ENCODE data around the gene SLC25A39. TPM values are rescaled to one million over a fixed set of nuclear protein-coding genes. Genes with fewer than 3 reads are reported as not detected.

SLC25A39 gene
- total RNA-seq, 1 donor from 2014 or later, result 137 TPM

GRCh38 chr17:44279666-44280391 is 44.8 kb downstream of the SLC25A39 start:
- Mint-ChIP-seq H3K27ac (no peak overlapping the region), H3K9me3 (no peaks in the 10 kb centered on the region), H3K4me3 (no peak overlapping the region), H3K27me3 (peaks cover 10% of the 10 kb centered on the region), H3K36me3 (no peaks in the 10 kb centered on the region), H3K4me1 (ENCODE audit: unreplicated experiment) (no peaks in the 10 kb centered on the region)
- DNase-seq (ENCODE audit: extremely low spot score, unreplicated experiment), result no peak
- TF ChIP-seq CTCF (conservative IDR thresholded peaks at IDR 0.05), result no peak

- Mint-ChIP-seq H3K27ac (no peak overlapping the region), H3K36me3 (no peaks in the 10 kb centered on the region), H3K4me3 (no peak overlapping the region), H3K27me3 (peaks cover 10% of the 10 kb centered on the region), H3K9me3 (no peaks in the 10 kb centered on the region), H3K4me1 (ENCODE audit: unreplicated experiment) (no peaks in the 10 kb centered on the region)
- no peak for DNase-seq (ENCODE audit: extremely low spot score, unreplicated experiment)
- no peak for TF ChIP-seq CTCF (conservative IDR thresholded peaks at IDR 0.05)
Observed at GRCh38 chr17:44279346-44279665, 45.3 kb downstream of the SLC25A39 start.

GRCh38 chr17:44277976-44278375 is 46.6 kb downstream of the SLC25A39 start:
- no peak for TF ChIP-seq CTCF (conservative IDR thresholded peaks at IDR 0.05)
- no peak for DNase-seq (ENCODE audit: extremely low spot score, unreplicated experiment)
- Mint-ChIP-seq H3K27me3 (peaks cover 14% of the 10 kb centered on the region), H3K4me1 (ENCODE audit: unreplicated experiment) (no peaks in the 10 kb centered on the region), H3K36me3 (no peaks in the 10 kb centered on the region), H3K9me3 (no peaks in the 10 kb centered on the region), H3K4me3 (no peak overlapping the region), H3K27ac (no peak overlapping the region)

- DNase-seq (ENCODE audit: extremely low spot score, unreplicated experiment), result no peak
- no peak for TF ChIP-seq CTCF (conservative IDR thresholded peaks at IDR 0.05)
- Mint-ChIP-seq H3K36me3 (no peaks in the 10 kb centered on the region), H3K27me3 (peaks cover 31% of the 10 kb centered on the region), H3K4me1 (ENCODE audit: unreplicated experiment) (peaks cover 2% of the 10 kb centered on the region), H3K9me3 (no peaks in the 10 kb centered on the region), H3K27ac (no peak overlapping the region), H3K4me3 (no peak overlapping the region)
Observed at GRCh38 chr17:44273607-44274006, 51.0 kb downstream of the SLC25A39 start.

- DNase-seq (ENCODE audit: extremely low spot score, unreplicated experiment), result no peak
- H3K4me3 Mint-ChIP-seq, result no peak overlapping the region
- H3K27ac Mint-ChIP-seq, result no peak overlapping the region
- no peaks in the 10 kb centered on the region for H3K9me3 Mint-ChIP-seq
- TF ChIP-seq CTCF (conservative IDR thresholded peaks at IDR 0.05), result no peak
- H3K4me1 Mint-ChIP-seq (ENCODE audit: unreplicated experiment), result peaks cover 5% of the 10 kb centered on the region
- peaks cover 33% of the 10 kb centered on the region for H3K27me3 Mint-ChIP-seq
- no peaks in the 10 kb centered on the region for H3K36me3 Mint-ChIP-seq
Observed at GRCh38 chr17:44272954-44273353, 51.7 kb downstream of the SLC25A39 start.

All from type B pancreatic cell (in vitro differentiated cells).